ENCODE measurements around the gene IFIT3. TPM values are rescaled to one million over a fixed set of nuclear protein-coding genes. Genes with fewer than 3 reads are reported as not detected.

IFIT3 gene
- total and polyA plus RNA-seq, 2 of the 8 experiments (the other 6 are each of a cell fraction or from before 2014, with no cell fraction given), result 0.12 to 0.84 TPM

DNA sequence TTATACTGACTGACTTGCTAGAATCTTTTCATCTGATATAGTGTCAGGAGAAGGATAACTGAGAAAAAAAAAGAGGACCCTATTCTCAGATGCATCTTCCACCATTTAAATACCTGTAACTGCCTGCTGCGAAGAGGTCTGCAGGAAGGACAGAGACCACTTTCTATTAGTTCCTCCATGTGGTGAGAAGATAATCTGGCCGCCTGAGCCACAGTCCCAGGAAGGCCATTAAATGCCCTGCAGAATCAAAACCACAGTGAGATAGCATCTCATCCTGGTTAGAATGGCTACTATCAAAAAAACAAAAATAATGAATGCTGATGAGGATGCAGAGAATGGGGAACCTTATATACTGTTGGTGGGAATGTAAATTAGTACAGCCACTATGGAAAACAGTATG, 30.2 kb downstream of the IFIT3 start (continued):
- TF ChIP-seq PHF8 (conservative IDR thresholded peaks at IDR 0.05; ENCODE audit: low read depth, low read length), result no peak
- TF ChIP-seq SP4 (IDR thresholded peaks at IDR 0.05; ENCODE audit: low read length), result no peak
- no peak for TF ChIP-seq ASH2L (IDR thresholded peaks at IDR 0.05; ENCODE audit: low read length)
- no peak for TF ChIP-seq GTF2F1 (IDR thresholded peaks at IDR 0.05; ENCODE audit: borderline replicate concordance, low read depth, low read length)
- TF ChIP-seq CBX8 (IDR thresholded peaks at IDR 0.05; ENCODE audit: borderline replicate concordance, low read depth, low read length), result no peak
- no peak for TF ChIP-seq TAF1 (IDR thresholded peaks at IDR 0.05; ENCODE audit: low read depth, low read length)
- TF ChIP-seq SUZ12 (IDR thresholded peaks at IDR 0.05; ENCODE audit: low read length), result no peak
